Measurements from ENCODE around the gene AGTPBP1. TPM values are rescaled to one million over a fixed set of nuclear protein-coding genes. Genes with fewer than 3 reads are reported as not detected.

The AGTPBP1 gene
- total and polyA plus RNA-seq, 2 of the 8 experiments (the other 6 are each of a cell fraction or from before 2014, with no cell fraction given) = 13.4 to 65.2 TPM

DNA sequence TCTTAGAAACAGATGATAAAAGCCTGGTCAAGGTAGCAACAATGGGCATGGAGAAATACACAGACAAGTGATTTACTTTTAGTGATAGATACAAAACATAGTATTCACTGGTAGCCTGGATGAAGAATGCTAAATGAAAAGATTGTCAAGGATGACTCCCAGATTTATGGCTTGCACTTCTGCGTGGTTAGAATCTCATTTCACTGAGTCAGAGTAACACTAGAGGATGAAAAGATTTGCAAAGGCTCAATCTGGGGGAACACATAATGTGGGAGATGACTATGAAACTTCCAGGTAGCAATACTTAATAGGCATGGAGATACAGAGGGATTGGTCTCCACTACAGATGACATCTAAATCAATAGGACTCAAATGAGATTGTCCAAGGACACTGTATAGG lies 38.4 kb downstream of the AGTPBP1 start:
- H2BK120ac ChIP-seq (replicated peaks; ENCODE audit: low read depth, low read length) = no peak overlapping the region
- no peak overlapping the region for H3K27ac ChIP-seq (ENCODE audit: low read depth, low read length)
- peaks cover 0 to 43% of the 10 kb centered on the region in 2 experiments; a peak in 1 of 4 replicates for H3K79me2 ChIP-seq (ENCODE audit: control insufficient read depth in 1 of 2, insufficient read depth in 2 of 2, low read length in 2 of 2)
- H3K4me3 ChIP-seq (ENCODE audit: extremely low read depth in 1 of 4, insufficient read depth in 2 of 4, low read depth in 3 of 4, low read length in 4 of 4) = no peak overlapping the region
- no peak overlapping the region for H3K14ac ChIP-seq (ENCODE audit: insufficient read length)
- no peak overlapping the region for H2BK5ac ChIP-seq (ENCODE audit: low read depth, low read length)
- WGBS, 2 experiments (ENCODE audit: extremely low coverage in 1 of 2, insufficient coverage in 1 of 2, insufficient read length in 1 of 2, insufficient replicate concordance in 2 of 2, low coverage in 1 of 2, low lambda C conversion rate in 2 of 2, missing lambda C conversion rate in 1 of 2) = 89% methylated on average over 1 of the region's 1 CpG; no CpG with 5 or more reads in 1 of the 2 experiments
- no peak overlapping the region for H2AFZ ChIP-seq (ENCODE audit: low read length)
- no peaks in the 10 kb centered on the region for H3K9me3 ChIP-seq (ENCODE audit: insufficient read depth in 2 of 2, low read depth in 1 of 2, low read length in 1 of 2)
- H3K36me3 ChIP-seq (ENCODE audit: control insufficient read depth in 2 of 4, insufficient read depth in 4 of 4, low read length in 3 of 4) = no peaks in the 10 kb centered on the region
- ChIA-PET CTCF (ENCODE audit: partially characterized antibody) (no interaction called here), POLR2A (ENCODE audit: partially characterized antibody) (no interaction called here)
- no peak overlapping the region for H3K9ac ChIP-seq (replicated peaks in 1 of 4; ENCODE audit: extremely low read depth in 1 of 4, low read depth in 3 of 4, low read length in 3 of 4)
- FAIRE-seq (no peak), DNase-seq (ENCODE audit: low read depth in 1 of 2, low spot score in 2 of 2) (no peak)
- TF ChIP-seq SUZ12 (IDR thresholded peaks at IDR 0.05; ENCODE audit: low read length) = no peak
- no peak overlapping the region for H3K23ac ChIP-seq (ENCODE audit: insufficient read length)
- H3K56ac ChIP-seq (replicated peaks; ENCODE audit: insufficient read length, low read depth, low read length) = no peak overlapping the region
- peaks cover 0 to 2% of the 10 kb centered on the region in 2 experiments for H4K20me1 ChIP-seq (replicated peaks in 1 of 2; ENCODE audit: control insufficient read depth in 1 of 2, insufficient read depth in 2 of 2, low read length in 2 of 2)
- H3K4ac ChIP-seq (replicated peaks; ENCODE audit: insufficient read length, low read depth, low read length) = no peak overlapping the region
- H3K27me3 ChIP-seq (replicated peaks in 1 of 4; ENCODE audit: control insufficient read depth in 3 of 4, extremely low read depth in 1 of 4, insufficient read depth in 3 of 4, low read length in 3 of 4) = no peaks in the 10 kb centered on the region
- no peak overlapping the region for H4K8ac ChIP-seq (ENCODE audit: extremely low read depth, insufficient read depth, low read length)
- no peak overlapping the region for H2AK5ac ChIP-seq (ENCODE audit: low read depth, low read length)
- no peak overlapping the region for H4K5ac ChIP-seq (ENCODE audit: insufficient read length, low read depth, low read length)
- no peak overlapping the region for H2BK12ac ChIP-seq (ENCODE audit: low read depth, low read length)
- H3K79me1 ChIP-seq (ENCODE audit: low read depth, low read length) = no peaks in the 10 kb centered on the region
- no peak overlapping the region for H4K91ac ChIP-seq (replicated peaks; ENCODE audit: insufficient read length, low read length)
- no peak overlapping the region for H3K4me2 ChIP-seq (ENCODE audit: insufficient read depth in 1 of 2, low read depth in 2 of 2, low read length in 2 of 2)
- H2BK20ac ChIP-seq (ENCODE audit: low read length) = no peak overlapping the region
- no peaks in the 10 kb centered on the region for H3K4me1 ChIP-seq (replicated peaks in 1 of 4; ENCODE audit: control insufficient read depth in 3 of 4, insufficient read depth in 4 of 4, low read length in 3 of 4)
- H3K18ac ChIP-seq (ENCODE audit: extremely low read depth, low read length) = no peak overlapping the region
- no peaks in the 10 kb centered on the region for H3K23me2 ChIP-seq (ENCODE audit: low read depth, low read length)
- H2BK15ac ChIP-seq (ENCODE audit: low read length) = no peak overlapping the region

Measured in H1 (cell line).